Activated CD8-positive, alpha-beta memory T cell treated with anti-CD3 and anti-CD28 coated beads, Interleukin-2, amount 10 ng/mL, durations not matched to agents 7 days and 5 days (primary cell): ENCODE data around the gene TMEM125. TPM values are rescaled to one million over a fixed set of nuclear protein-coding genes. Genes with fewer than 3 reads are reported as not detected.

Experiments
- ATAC-seq: fragments of 150-1000 bp; cut with Tn5 transposase; one replicate; pipeline ENCODE4 v1.10.0; 2021; ENCODE audit warnings: moderate library complexity
- CTCF ChIA-PET: fragments of 350-600 bp; sonication (Branson Sonifier 250); formaldehyde crosslinking; loops from one replicate; lab custom pipeline; 2021; ENCODE audit warnings: antibody characterized with exemption; lab: Charles Lee
- DNase-seq: peaks from one replicate; pipeline ENCODE4 v3.0.0-alpha.2; 2020
- H3K27ac Mint-ChIP-seq: one replicate; pipeline ENCODE4 v1.8.0; 2021; ENCODE audit warnings: mild to moderate bottlenecking, mixed read lengths
- H3K27me3 Mint-ChIP-seq: one replicate; pipeline ENCODE4 v1.8.0; 2021; ENCODE audit warnings: mixed read lengths
- H3K36me3 Mint-ChIP-seq: one replicate; pipeline ENCODE4 v1.8.0; 2021; ENCODE audit warnings: mild to moderate bottlenecking, mixed read lengths
- H3K4me1 Mint-ChIP-seq: one replicate; pipeline ENCODE4 v1.8.0; 2021; ENCODE audit warnings: mixed read lengths
- H3K4me3 Mint-ChIP-seq: one replicate; pipeline ENCODE4 v1.8.0; 2021; ENCODE audit warnings: mild to moderate bottlenecking, moderate library complexity, mixed read lengths
- H3K9me3 Mint-ChIP-seq: one replicate; pipeline ENCODE4 v1.8.0; 2022; ENCODE audit warnings: low read depth, mixed read lengths
- total RNA-seq, 2 experiments: library from RNA; stranded (reverse); gene quantifications; one replicate each; pipeline ENCODE4 v1.2.3, GENCODE V29; 2021

Gene TMEM125
- total RNA-seq, 2 experiments from 2014 or later = not detected

DNA sequence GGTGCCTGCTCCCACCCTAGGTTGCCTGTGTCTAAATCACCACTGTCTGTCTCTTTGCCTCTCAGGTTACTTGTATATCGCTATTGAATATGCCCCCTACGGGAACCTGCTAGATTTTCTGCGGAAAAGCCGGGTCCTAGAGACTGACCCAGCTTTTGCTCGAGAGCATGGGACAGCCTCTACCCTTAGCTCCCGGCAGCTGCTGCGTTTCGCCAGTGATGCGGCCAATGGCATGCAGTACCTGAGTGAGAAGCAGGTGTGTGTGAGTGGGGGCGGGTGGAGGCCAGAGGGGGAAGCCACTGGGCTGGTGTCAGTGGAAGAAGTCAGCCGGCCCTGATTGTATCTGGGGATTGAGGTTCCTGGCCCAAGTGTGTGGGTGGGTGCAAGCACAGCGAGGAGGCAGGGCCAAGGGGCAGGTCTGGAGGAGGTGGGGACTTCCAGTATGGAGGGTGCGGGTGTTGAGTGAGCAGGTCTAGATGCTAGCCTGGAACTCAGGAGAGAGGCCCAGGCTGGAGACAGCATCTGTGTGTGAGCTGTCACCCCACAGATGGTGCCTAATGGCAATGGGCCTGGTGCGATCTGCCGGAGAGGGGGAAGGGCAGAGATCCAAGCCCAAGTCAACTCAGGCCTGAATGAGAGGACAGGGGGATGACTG lies 48.2 kb downstream of the TMEM125 start:
- DNase-seq (no peak), ATAC-seq (no peak)
- CTCF ChIA-PET = interaction anchor here (1.8 kb wide), 1 partner anchor 11 kb away, joined by 3 read pairs; no protein-coding TSS in a partner anchor
- H3K9me3 Mint-ChIP-seq = no peaks in the 10 kb centered on the region
- H3K36me3 Mint-ChIP-seq = no peaks in the 10 kb centered on the region
- H3K4me1 Mint-ChIP-seq = no peaks in the 10 kb centered on the region
- no peak overlapping the region for H3K27ac Mint-ChIP-seq
- H3K4me3 Mint-ChIP-seq = no peak overlapping the region
- H3K27me3 Mint-ChIP-seq = no peaks in the 10 kb centered on the region

DNA sequence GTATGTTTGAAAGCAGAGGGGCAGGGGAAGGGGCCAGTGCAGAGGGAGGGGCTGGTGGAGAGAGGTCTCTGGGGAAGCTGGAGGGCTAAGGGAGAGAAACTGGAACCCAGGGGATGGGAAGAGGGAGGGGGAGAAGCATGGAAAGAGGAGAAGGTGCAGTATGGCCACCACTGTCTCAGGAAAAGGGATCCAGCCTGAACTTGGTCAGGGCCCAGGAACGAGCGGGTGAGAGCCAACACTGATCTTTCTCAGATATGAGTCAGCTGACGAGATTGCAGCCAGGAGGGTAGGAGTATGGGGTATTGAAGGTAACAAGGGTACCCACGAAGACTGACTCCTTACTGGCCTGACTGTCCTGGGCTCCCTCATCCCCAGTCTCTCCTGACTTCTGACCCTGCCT lies 49.0 kb downstream of the TMEM125 start:
- ATAC-seq = no peak

DNA sequence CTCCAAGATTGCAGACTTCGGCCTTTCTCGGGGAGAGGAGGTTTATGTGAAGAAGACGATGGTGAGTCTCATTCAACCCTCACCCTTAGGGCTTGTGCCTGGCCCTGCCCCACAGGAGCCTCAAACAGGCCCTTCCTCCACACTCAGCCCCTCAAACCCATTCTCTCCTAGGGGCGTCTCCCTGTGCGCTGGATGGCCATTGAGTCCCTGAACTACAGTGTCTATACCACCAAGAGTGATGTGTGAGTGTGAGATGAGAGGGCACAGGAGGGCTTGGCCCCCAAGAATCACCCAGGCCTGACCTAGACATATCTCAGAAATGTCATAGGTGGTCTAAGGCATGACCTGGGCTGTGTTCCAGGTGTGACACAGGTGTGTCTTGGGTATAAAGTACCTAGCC lies 49.5 kb downstream of the TMEM125 start:
- Mint-ChIP-seq H3K4me3 (no peak overlapping the region), H3K27me3 (no peaks in the 10 kb centered on the region), H3K36me3 (no peaks in the 10 kb centered on the region), H3K9me3 (peaks cover 1% of the 10 kb centered on the region), H3K27ac (no peak overlapping the region), H3K4me1 (no peaks in the 10 kb centered on the region)
- CTCF ChIA-PET = interaction anchor here (0.6 kb wide), 1 partner anchor 737 kb away, joined by 3 read pairs; no protein-coding TSS in a partner anchor
- DNase-seq (no peak), ATAC-seq (no peak)

More for the DNA sequence above, 49.0 kb downstream of the TMEM125 start:
- Mint-ChIP-seq H3K9me3 (no peaks in the 10 kb centered on the region), H3K27ac (no peak overlapping the region), H3K36me3 (no peaks in the 10 kb centered on the region), H3K27me3 (no peaks in the 10 kb centered on the region), H3K4me1 (no peaks in the 10 kb centered on the region), H3K4me3 (no peak overlapping the region)
- no peak for DNase-seq
- CTCF ChIA-PET = interaction anchor here (0.6 kb wide), 1 partner anchor 737 kb away, joined by 3 read pairs; no protein-coding TSS in a partner anchor

DNA sequence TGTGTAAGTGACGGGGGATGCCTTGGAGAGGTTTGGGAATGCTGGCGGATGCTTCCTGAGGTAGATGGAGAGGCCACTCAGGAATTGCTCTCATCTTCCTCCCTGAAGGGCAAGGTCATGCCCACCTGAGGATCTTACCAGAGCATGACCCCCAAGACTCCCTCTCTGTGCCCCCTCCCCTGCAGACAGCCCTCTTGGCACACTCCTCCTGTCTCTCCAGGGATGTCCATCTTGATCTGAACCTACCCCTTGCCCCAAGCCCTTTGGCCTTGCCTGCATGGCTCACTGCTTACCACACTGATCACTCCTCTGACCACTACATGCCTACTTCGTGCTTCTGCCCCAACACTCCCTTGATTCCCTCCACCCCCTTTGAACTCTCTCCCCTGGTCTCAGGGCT lies 50.0 kb downstream of the TMEM125 start:
- Mint-ChIP-seq H3K4me3 (no peak overlapping the region), H3K27ac (no peak overlapping the region), H3K27me3 (no peaks in the 10 kb centered on the region), H3K4me1 (no peaks in the 10 kb centered on the region), H3K9me3 (peaks cover 6% of the 10 kb centered on the region), H3K36me3 (no peaks in the 10 kb centered on the region)
- DNase-seq (no peak), ATAC-seq (no peak)
- CTCF ChIA-PET = no interaction called here

DNA sequence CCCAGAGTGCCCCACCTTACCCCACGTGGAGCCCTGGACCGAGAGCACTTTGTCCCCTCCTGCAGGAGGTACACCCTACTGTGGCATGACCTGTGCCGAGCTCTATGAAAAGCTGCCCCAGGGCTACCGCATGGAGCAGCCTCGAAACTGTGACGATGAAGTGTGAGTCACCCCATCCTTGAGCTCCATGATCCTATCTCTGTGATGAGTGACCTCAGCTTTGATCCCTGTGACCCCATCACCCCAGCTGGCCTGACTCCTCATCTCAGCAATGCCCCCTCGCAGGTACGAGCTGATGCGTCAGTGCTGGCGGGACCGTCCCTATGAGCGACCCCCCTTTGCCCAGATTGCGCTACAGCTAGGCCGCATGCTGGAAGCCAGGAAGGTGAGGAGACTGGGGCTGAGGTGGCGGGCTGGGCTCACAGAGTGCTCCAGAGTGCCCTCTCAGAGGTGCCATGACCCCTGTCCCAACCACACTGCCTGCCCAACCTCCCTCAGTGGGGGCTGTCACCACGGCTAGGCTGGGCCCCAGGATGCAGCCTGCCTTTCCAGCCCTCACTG lies 51.6 kb downstream of the TMEM125 start:
- CTCF ChIA-PET = interaction anchor here (1.5 kb wide), 1 partner anchor 94 kb away, joined by 3 read pairs; no protein-coding TSS in a partner anchor
- no peaks in the 10 kb centered on the region for H3K4me1 Mint-ChIP-seq
- H3K4me3 Mint-ChIP-seq = no peak overlapping the region
- peaks cover 2% of the 10 kb centered on the region for H3K27me3 Mint-ChIP-seq
- H3K9me3 Mint-ChIP-seq = peaks cover 10% of the 10 kb centered on the region
- H3K27ac Mint-ChIP-seq = no peak overlapping the region
- DNase-seq (no peak), ATAC-seq (no peak)
- peaks cover 4% of the 10 kb centered on the region for H3K36me3 Mint-ChIP-seq

DNA sequence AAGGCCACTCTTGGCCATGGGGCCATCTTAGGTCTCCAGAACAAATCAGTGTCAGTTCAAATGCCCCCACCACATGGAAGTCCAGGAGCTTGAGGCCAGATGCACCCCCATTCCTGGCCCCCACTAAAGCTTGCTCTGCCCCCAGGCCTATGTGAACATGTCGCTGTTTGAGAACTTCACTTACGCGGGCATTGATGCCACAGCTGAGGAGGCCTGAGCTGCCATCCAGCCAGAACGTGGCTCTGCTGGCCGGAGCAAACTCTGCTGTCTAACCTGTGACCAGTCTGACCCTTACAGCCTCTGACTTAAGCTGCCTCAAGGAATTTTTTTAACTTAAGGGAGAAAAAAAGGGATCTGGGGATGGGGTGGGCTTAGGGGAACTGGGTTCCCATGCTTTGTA lies 52.7 kb downstream of the TMEM125 start:
- Mint-ChIP-seq H3K4me3 (no peak overlapping the region), H3K27ac (no peak overlapping the region), H3K4me1 (no peaks in the 10 kb centered on the region), H3K36me3 (peaks cover 4% of the 10 kb centered on the region), H3K9me3 (peaks cover 10% of the 10 kb centered on the region), H3K27me3 (peaks cover 2% of the 10 kb centered on the region)
- DNase-seq (no peak), ATAC-seq (no peak)
- CTCF ChIA-PET = no interaction called here

Other genes starting within 250 kb of the TMEM125 start
- gene EBNA1BP2, start 97.7 kb upstream of the TMEM125 start, total RNA-seq = 10 to 100 TPM; 60.0 to 68.7 TPM
- gene CFAP57, start 97.7 kb upstream of the TMEM125 start, total RNA-seq = under 1 TPM; 0.09 TPM
- not detected for gene C1orf210, start 15.6 kb downstream of the TMEM125 start, total RNA-seq
- 1 to 10 TPM in 1 of 2 experiments, under 1 TPM in 1; 0.55 to 1.9 TPM for gene TIE1, start 31.0 kb downstream of the TMEM125 start, total RNA-seq
- gene MPL, start 67.8 kb downstream of the TMEM125 start, total RNA-seq = not detected
- gene CDC20, start 89.0 kb downstream of the TMEM125 start, total RNA-seq = 100 to 1,000 TPM; 188 to 194 TPM
- gene ELOVL1, start 98.0 kb downstream of the TMEM125 start, total RNA-seq = 10 to 100 TPM; 64.4 to 74.2 TPM
- 10 to 100 TPM; 38.7 to 43.6 TPM for gene MED8, start 119.8 kb downstream of the TMEM125 start, total RNA-seq
- gene SZT2, start 119.9 kb downstream of the TMEM125 start, total RNA-seq = 10 to 100 TPM; 52.2 to 60.2 TPM
- 1 to 10 TPM; 7.1 to 8.0 TPM for gene HYI, start 183.9 kb downstream of the TMEM125 start, total RNA-seq